NCI-H2107 (cell line): ENCODE results near the gene SPOCK1.
A peak's percentile ranks its signal among the peaks of the same experiment; 100 is the strongest.
"Not testable (repeated sequence)": the region's sequence is repeated elsewhere in the genome, so short reads cannot be mapped to it uniquely, and the experiment has no call there.

Experiments used
- DNase-seq: peaks from one replicate; lab custom pipeline; 2025; lab: John Stamatoyannopoulos, UW

SPOCK1 gene

DNA sequence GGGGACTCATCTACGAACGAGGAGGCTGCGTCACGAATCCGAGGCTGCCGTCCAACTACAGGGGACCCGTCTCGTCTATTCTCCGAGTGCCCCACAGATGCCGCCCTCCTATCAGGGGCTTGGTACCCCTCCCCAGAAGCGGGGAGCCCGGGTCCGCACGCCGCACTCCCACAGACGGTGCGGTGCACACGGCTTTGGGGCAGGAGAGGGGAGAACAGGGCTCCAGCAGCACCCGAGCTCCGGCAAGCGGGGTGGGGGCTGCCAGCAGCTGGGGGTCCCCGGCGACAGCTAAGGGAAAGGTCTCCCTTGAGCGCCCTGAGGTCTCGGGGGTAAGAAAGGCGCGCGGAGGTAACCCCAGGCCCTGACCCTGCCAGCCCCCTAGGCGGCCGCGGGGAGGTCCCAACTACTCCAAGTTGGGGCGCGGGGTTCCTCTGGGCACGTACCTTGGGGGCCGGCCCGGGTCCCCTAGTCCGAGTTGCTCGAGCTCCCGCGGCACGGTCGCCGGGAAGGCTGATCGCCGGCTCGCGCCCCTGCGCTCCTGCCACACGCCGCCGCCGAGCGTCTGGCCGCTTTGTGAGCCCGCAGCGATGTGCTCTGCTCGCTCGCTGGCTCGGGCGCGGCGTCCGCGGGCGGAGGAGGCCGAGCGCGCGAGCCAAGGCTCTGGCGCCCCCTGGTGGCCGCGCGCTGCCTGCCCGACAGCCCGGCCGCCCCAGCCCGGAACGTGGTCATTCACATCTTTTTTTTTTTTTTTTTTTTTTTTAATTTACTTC is at the start of gene SPOCK1:
SPOCK1 (minus strand) TSS at position 591 of the 770 bp plus-strand sequence.
- DNase-seq = peak; percentile 2

GRCh38 chr5:137545956-137546355 is 46.8 kb upstream of the SPOCK1 start:
- DNase-seq = no peak

DNA sequence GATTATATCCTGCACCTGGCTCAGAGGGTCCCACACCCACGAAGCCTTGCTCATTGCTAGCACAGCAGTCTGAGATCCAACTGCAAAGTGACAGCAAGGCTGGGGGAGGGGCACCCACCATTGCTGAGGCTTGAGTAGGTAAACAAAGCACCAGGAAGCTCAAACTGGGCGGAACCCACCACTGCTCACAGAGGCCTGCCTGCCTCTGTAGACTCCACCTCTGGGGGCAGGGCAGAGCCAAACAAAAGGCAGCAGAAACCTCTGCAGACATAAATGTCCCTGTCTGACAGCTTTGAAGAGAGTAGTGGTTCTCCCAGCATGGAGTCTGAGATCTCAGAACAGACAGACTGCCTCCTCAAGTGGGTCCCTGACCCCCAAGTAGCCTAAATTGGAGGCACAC is 36.3 kb upstream of the SPOCK1 start:
- not testable (repeated sequence) for DNase-seq

DNA sequence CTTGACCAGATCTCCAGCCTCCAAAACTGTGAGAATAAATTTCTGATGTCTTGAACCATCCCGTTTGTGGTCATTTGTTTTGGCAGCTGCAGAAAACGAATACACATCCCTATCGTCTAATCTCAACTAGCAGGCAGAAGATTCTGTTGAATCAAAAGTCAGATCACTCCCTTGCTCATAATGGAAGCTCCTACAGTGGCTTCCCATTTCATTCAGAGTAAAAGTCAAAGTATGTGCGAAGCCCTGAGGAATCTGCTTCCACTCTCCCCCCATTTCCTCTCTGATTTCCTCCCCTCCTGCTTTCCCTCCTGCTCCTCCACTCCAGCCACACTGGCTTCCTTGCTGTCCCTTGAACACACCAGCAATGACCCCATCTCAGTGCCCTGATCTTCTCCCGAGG is 34.8 kb upstream of the SPOCK1 start:
- DNase-seq = no peak

DNA sequence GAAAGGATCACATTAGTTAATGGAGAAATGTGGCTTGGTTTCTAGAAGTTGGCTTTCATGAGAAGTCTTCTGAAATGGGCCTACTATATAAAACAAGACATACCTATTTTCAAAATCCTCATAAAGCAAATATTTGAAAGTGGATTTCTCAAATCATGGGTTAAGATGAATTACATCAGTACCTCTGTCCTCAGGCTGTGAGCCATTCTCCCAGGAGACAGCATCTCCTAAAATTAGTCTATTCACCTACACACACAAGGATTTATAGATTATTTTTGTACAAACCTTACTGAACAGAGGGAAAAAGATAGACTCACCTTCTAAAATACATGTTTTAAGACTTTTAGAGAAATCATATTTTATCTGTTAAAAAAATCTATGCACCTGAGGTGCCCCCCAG is 32.1 kb upstream of the SPOCK1 start:
- DNase-seq = no peak

DNA sequence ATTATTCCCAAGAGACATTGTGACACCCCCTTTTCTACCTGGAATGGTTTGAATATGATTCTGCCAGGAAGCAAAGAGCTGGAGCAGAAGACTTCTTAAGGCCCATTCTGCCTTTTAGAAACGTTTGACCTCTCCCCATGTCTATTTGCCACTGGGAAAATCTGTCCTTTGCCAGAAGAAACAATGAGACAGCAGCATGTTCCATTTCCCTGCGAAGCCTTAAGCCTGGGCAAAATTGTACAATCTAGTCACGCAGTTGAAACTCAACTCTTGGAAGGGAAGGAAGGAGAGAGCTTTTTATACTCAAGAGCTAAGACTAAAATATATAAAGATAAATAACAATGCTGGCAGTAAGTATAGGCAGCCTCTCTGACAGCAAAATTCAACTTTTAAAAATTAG is 22.1 kb upstream of the SPOCK1 start:
- DNase-seq = no peak

GRCh38 chr5:137516961-137517360 is 17.8 kb upstream of the SPOCK1 start:
- no peak for DNase-seq

DNA sequence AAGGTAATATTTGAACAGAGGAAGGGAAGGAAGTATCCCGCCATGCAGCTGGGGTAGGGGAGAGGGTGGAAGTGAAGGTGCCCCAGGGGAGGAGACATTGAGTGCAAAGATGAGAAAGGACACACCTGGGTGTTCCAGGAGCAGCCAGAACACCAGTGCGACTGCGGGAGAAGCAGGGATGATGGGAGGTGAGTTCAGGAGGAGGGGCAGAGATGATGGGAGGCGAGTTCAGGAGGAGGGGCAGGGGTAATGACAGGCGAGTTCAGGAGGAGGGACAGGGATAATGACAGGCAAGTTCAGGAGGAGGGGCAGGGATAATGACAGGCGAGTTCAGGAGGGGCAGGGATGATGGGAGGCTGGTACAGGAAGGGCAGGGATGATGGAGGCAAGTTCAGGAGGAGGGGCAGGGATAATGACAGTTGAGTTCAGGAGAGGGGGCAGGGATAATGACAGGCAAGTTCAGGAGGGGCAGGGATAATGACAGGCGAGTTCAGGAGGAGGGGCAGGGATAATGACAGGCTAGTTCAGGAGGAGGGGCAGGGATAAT is 17.2 kb upstream of the SPOCK1 start:
- no peak for DNase-seq

- no peak for DNase-seq
These were observed 16.1 kb upstream of the SPOCK1 start for GRCh38 chr5:137515238-137515637.

DNA sequence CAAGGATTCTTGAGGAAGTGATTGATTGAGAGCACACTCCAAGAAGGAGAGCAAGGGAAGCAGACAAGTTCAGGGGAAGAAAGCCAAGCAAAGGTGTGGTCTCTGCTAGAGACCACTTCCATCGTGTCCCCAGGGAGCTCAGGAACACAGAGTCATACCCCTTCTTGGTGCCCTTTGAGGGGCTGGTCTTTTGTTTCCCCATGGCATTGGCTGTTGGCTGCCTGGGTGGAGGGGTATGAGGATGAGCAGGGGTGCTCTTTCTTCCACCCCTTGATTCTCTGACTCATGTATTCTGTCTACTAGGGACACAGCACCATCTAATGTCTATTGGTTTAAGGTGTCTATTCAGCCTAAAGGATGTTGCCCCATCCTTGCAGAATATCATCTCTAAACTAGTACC is 11.5 kb upstream of the SPOCK1 start:
- no peak for DNase-seq

DNA sequence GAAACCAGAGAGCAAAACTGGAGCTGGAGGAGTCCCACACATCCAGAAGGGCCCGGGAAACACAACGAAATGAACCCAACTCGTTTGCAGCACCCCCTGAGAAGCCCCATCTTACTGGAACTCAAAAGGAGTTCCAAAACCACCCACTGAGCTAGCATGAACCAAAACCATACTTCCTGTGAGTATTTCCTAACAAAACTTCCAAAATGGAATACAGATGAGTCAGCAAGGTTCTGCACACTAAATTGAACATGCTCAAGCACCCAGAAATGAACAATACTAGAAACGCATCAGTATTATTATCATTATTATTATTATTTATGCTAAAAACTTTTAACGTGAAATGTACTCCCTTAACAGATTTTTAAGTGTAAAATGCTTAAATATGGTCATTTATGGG is 8.0 kb upstream of the SPOCK1 start:
- no peak for DNase-seq

GRCh38 chr5:137506296-137506695 is 7.2 kb upstream of the SPOCK1 start:
- no peak for DNase-seq

DNA sequence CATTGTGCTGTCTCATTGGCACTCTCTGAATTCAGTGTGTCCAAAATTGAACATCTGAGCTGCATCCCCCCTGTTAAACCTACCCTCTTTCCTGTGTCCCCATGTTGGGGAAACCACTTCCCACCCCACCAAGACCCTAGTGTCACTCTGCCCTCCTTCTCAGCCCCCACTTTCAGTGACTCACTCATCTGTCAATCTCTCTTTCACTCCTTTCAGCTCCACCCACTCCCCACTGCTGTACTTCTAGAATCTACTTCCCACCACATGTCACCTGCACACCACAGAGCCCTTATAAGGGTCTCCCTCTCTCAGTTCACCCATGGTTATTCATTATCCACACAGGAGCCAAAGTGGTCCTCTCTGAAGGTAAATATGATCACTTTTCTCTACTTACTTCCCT is 5.8 kb upstream of the SPOCK1 start:
- DNase-seq = no peak

DNA sequence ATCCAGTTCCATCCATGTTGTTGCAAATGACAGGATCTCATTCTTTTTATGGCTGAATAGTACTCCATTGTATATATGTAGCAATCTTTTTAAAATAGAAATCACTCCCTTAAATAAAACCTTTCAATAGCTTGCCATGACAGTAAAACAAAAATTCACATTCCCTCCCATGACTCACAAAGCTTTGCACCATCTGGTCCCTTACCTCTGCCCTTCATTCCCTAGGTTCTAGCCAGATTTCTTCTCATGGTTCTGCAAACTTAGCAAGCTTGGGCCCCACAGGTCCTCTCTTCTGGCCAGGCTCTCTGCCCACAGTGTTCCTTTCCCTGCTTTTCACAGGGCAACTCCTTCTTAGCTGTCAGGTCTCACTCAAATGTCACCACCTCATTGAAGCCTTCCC is 4.3 kb upstream of the SPOCK1 start:
- no peak for DNase-seq

- DNase-seq = no peak
These were observed 3.5 kb upstream of the SPOCK1 start for GRCh38 chr5:137502632-137503031.

DNA sequence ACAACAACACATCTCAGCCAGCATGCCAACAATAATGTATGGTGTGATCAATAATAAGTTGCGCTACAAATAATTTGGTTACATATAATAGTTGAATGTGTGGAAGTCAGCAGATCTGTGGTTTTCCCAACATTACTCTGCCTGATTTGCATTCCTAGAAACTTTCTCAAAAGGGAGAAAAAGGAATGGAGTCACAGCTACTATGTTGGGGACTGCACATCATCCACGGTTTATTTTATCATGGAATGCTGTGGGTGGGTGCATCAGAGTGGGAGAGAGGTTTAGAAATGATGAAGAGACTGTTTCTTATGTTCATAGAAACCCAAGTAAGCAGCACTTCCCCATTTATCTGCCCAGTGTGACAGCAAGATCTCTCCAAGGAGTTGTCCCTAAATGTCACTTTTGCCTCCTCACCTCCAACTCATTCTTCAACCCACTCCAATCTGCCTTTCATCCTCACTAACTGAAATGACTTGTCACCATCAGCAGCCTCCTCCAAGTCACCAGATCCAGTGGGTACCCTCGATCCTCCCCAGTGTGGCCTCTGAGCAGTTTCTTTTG is 2.8 kb upstream of the SPOCK1 start:
- DNase-seq = no peak

- DNase-seq = no peak
These were observed 2.1 kb upstream of the SPOCK1 start for GRCh38 chr5:137501226-137501625.

DNA sequence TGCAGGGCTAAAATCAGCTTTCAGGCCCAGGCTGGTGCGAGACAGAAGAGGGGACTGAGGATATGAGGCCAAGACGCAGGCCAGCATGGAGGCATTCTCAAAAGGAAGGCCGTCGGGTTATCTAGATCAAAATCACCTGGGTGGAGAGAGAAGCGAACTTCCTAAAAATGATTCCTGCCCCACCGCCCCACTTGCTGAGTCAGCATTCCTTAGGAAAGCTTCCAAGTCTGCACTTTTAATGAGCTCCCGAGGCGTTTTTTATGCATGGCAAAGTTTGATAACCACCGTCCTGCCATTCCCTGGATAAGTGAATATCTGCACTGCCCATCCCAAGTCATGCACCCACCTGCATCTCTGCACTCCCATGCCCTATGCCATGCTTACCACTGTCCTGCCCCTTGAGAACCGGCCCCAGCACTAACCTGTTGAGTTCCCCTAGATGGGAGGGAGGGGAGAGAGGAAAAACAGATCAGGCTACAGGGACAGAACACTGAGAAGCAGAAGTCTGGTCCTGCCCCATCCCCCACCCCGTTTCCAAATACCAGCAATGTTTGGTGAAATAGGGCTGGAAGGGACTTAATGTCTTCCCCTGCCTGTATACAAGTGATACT is 1.6 kb upstream of the SPOCK1 start:
- no peak for DNase-seq

DNA sequence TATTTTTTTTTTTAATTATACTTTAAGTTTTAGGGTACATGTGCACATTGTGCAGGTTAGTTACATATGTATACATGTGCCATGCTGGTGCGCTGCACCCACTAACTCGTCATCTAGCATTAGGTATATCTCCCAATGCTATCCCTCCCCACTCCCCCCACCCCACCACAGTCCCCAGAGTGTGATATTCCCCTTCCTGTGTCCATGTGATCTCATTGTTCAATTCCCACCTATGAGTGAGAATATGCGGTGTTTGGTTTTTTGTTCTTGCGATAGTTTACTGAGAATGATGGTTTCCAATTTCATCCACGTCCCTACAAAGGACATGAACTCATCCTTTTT is 351 bp upstream of the SPOCK1 start:
- not testable (repeated sequence) for DNase-seq

DNA sequence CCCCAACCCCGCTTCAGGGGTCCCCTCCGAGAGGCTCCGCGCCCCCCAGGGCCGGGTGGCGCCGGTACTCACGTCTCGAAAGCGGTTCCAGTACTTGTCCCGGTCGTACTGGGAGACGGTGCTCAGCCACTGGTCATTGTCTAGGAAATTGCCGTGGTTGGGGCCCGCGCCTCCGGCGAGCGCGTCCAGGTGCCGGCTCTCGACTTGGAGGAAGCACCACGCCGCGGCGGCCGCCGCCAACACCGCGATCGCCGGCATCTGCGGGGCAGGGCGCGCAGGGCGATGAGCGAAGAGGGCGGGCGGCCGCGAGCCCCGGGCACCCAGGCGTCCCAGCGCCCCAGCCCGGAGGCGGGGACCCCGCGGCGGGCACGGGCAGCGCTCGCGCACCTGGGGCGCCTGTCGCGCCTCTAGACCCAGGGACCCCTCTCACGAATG is 808 bp downstream of the SPOCK1 start:
- no peak for DNase-seq

DNA sequence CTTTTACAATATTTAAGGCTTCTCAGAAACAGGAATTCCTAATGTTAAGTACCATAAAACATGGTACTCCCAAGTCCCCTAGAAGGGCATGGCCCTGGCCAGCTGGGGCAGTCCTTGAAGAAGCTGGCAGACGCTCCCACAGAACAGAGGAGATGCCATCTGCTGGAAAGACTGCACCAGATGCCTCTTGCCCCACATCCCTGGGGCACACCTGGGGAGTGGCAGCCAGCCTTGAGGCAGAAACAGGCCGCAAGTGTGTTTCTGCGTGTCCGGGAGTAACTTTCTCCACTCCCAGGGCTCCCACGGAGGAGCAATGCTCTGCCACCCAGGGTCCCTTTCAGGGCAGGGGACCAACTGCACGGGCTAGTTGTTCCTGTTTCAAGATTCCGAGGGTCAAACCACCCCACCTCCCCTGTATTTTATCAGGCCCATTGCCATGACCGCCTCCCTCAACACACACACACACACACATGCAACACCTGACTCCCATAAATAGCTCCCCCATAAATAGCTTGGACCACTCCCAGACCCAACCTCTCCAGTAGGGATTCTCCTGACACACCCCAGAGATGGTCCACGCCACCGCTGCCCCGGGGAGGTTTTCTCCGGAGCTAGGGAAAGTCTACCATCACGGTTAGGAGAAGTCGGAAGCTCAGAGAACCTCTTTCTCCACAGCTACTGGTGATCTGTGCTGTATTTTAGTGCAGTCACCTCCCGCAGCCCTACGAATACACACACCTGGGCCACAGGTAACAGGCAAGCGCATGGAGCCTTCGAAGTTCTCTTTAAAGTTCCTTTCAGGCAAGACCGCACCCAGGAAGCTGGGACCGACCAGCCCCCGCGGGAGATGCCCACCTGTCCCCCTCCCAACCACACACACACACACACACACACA is 1.5 kb downstream of the SPOCK1 start:
- no peak for DNase-seq

DNA sequence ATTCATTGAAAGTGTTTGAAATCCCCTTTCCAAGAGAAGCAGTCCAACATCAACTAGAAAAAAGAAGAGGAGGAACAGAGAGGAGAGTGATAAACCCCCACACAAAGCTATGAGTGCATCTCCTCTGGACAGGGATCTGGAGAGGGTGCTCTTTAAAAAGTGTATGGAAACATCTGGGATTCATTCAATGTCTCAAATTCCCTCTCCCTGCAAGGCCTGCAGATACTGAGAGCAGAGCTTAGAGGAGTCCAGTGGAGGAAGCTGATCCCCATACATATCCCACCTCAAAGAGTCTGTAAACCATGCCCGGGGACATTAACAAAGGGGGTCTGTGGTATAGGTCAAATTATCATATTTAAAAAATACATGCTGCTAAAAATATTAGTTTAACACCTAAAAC is 2.2 kb downstream of the SPOCK1 start:
- no peak for DNase-seq
